Neural cell (in vitro differentiated cells): Measurements from ENCODE around the gene TMC7.

Experiments
- EP300 ChIP-seq: fragments of 450-650 bp; conservative IDR thresholded peaks from 2 replicates; pipeline ENCODE4 v1.6.1; 2014; ENCODE audit warnings: antibody characterized with exemption, mild to moderate bottlenecking, moderate library complexity; ENCODE audit not compliant: poor library complexity, severe bottlenecking
- EZH2 ChIP-seq: fragments of 200-600, 300-800 bp; shearing (Covaris generic), sonication (generic); IDR thresholded peaks from 2 replicates; pipeline ENCODE4 v1.6.1; 2014; ENCODE audit warnings: antibody characterized with exemption, low read length, borderline replicate concordance, mild to moderate bottlenecking; ENCODE audit not compliant: insufficient read depth, poor library complexity, severe bottlenecking
- POLR2AphosphoS5 ChIP-seq: IDR thresholded peaks from 2 replicates; pipeline ENCODE4 v1.6.1; 2012
- REST ChIP-seq: IDR thresholded peaks from 2 replicates; pipeline ENCODE4 v1.6.1; 2012; ENCODE audit warnings: borderline replicate concordance
- TAF1 ChIP-seq: IDR thresholded peaks from 2 replicates; pipeline ENCODE4 v1.6.1; 2012; ENCODE audit warnings: low read depth
- TF ChIP-seq, protein P1 (sequence below): fragments of 450-650 bp; IDR thresholded peaks from 2 replicates; pipeline ENCODE4 v1.5.1; 2014; ENCODE audit warnings: antibody characterized with exemption, mild to moderate bottlenecking, moderate library complexity; ENCODE audit not compliant: poor library complexity, severe bottlenecking

GRCh38 chr16:19095654-19096053, 111.9 kb downstream of the TMC7 start:
- TF ChIP-seq, protein P1, sequence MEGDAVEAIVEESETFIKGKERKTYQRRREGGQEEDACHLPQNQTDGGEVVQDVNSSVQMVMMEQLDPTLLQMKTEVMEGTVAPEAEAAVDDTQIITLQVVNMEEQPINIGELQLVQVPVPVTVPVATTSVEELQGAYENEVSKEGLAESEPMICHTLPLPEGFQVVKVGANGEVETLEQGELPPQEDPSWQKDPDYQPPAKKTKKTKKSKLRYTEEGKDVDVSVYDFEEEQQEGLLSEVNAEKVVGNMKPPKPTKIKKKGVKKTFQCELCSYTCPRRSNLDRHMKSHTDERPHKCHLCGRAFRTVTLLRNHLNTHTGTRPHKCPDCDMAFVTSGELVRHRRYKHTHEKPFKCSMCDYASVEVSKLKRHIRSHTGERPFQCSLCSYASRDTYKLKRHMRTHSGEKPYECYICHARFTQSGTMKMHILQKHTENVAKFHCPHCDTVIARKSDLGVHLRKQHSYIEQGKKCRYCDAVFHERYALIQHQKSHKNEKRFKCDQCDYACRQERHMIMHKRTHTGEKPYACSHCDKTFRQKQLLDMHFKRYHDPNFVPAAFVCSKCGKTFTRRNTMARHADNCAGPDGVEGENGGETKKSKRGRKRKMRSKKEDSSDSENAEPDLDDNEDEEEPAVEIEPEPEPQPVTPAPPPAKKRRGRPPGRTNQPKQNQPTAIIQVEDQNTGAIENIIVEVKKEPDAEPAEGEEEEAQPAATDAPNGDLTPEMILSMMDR: no peak
- TF ChIP-seq EZH2: no peak
- no peak for TF ChIP-seq POLR2AphosphoS5
- no peak for TF ChIP-seq EP300
- TF ChIP-seq REST: no peak
- TF ChIP-seq TAF1: no peak
